GDM1 (cell line): ENCODE data around the gene CPEB1.

Source experiments
- DNase-seq: peaks from one replicate; lab custom pipeline; 2025; lab: John Stamatoyannopoulos, UW

Gene CPEB1

DNA sequence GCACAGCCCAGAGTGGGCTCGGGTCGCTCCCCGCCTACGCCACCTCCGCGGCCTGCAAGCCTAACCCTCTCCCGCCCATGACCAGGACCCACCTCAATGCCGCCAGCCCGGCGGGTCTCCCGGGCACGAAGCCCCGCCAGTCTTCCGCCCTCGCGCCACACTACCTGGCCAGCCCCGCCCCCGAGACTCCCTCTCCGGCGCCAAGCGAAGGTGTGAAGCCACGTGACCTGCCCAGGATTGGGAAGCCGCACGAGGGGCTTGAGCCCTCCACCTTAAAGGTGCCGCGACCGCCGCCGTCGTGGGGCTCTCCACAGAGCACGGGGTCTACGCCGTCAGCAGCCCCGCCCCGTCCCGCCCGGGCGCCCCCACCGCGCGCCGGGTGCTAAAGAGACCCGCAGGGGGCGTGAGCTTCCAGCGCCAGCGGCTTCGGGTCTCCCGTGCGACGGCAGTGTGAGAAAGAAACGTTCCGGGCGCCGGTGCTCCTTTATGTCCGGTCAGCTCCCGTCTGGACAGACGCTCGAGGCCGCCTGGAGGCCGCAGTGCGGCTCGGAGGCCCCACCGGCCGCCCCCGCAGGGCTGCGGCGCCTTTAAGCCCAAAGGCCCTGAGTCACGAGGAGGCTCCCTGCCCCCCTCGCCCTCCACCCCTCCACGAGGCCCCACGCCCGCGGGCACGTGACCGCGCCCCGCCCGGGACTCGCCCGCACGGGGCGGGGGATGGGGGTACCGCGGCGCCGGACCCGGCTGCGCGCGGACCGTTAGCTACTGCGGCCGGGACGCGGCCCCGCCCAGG, at the start of gene CPEB1:
Gene CPEB1, minus strand, starts transcription at position 319 of the 790 bp plus-strand sequence. CDS start 18,904 bp downstream, outside the sequence.
- DNase-seq, result no peak

DNA sequence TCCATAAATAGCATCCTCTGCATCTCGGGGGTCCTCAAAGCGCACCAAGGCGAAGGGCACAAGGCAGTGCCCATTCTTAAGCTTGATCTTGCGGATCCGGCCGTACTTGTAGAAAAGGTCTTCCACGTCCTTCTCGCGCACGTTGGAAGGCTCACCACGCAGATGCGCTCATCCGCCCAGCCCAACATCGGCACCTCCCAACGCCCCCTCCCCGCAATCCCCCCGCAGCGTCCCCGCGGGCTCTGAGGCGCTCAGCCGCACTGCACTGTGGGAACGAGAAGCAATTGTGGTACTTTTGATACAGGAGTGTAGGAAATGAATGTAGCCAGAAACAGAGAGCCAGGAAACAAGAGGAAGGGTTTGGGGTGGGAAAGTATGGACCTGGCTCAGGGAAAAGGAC, 45.0 kb upstream of the CPEB1 start:
- no peak for DNase-seq

DNA sequence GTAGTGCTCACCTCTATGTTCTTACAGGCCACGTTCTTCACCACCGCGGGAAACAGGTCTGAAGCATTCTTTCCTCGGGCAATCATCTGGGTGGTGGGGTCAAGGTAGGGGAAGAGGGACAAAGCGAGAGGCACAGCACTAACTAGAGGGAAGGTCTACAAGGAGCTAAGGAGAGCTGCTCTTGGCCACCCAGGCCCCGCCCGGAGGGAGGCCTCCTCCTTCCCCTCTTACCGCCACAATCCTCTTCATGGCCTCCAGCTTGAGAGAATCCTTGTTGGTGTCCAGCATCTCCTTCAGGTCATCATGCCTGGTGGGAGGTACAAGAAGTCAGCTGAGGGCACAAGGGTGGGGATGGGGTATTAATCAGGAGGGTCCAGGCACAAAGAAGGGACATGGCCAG, 42.0 kb upstream of the CPEB1 start:
- no peak for DNase-seq

DNA sequence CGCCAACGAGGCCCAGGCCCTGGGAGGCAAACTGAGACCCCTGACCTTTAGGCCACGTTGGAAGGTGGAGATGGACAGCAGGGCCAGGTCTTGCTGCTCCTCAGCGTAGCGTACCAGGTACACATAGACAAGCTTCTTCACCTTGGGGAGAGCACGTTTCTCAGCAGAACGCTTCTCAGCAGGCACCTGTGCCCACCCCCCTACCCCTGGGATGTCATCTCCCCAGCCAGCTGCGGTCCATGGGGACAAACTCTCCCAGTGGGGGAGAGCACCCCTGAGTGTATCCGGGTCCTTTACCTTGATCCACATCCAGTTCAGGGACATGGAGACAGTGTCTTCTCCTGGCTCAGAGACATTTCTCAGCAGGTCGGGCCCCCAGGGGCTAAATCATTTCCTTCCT, 41.5 kb upstream of the CPEB1 start:
- DNase-seq, result no peak

DNA sequence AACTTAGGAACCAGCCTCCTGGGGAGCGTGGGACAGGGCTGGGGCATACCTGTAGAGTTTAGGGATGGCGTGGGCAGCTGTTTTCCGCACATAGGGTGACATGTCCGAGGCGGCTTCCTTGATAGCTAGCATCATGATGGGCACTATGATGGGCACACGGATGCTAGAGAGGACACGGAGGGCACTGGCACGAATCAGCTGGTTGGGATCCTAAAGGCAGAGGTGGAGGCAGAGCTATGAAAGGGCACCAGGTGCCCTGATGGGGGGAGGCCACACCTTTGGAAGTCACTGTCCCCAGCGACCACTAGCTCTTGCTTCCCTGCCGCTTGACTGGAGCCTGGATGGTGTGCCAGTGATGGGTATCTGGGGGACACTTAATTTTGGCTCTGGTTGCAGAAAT, 34.2 kb upstream of the CPEB1 start:
- no peak for DNase-seq

DNA sequence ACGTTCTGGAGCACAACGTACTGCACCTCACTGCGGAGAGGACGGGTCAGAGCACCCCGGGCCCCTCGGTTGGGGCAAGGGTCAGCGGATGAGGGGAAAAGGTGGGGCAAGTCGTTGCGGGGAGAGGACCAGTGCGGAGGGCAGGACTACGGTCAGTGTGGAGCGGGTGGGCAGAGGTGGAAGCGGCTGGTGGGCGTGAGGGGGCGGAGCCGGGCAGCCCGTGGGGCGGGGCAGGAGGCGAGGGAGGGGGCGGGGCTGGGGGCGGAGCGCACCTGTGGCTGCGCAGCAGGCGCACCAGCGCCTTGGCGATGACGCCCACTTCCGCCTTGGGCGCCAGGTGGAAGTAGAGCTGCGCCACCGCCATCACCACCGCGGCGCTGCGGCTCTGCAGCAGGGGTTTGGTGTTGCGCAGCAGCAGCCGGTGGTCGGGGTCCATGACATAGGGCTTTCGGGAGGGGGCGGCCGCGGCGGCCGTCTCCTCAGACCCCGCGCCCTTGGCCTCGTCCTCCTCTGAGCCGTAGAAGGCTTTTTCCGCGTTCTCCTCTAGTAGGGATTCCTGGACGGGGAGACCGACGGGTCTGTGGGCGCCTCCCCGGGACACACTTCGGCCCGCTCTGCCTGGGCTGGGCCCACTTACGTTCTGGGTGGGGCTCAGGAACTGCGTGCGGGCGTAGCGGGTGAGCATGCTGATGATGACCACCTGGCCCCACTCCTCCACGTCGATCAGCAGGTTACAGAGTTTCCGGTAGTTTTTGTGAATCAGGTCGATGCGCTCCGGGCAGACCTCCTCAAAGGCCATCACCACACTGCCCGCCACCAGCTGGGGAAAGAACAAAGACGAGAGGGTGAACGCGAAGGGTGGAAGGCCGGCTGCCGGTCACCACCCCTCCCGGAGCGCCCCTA, 33.3 kb upstream of the CPEB1 start:
- DNase-seq, result no peak

DNA sequence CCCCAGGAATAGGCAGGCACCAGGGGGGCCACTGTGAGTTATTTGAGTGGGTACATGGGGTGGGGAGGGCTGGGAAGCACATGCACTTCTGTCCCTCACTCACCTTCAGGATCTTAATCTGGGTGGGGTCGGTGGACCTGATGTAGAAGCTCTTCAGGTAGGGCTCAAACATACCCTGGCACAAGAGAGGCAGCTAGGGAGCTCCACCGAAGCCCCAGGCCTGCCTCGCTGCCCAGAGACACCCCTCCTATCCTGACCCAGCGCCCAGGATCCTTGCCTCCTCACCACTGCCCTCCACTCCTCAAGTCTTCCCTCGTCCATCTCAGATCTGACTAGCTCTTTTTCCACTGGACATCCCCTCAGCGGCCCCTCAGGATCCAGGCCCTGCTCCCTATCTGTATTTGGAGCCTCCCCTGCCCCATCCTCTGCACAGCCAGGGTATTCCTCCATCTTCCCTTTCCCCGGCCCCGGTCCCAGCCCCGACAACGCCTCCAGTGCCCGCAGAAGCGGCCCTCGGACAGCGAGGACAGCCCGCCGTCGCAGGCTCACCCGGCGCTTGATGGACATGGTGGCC, 32.5 kb upstream of the CPEB1 start:
- no peak for DNase-seq

DNA sequence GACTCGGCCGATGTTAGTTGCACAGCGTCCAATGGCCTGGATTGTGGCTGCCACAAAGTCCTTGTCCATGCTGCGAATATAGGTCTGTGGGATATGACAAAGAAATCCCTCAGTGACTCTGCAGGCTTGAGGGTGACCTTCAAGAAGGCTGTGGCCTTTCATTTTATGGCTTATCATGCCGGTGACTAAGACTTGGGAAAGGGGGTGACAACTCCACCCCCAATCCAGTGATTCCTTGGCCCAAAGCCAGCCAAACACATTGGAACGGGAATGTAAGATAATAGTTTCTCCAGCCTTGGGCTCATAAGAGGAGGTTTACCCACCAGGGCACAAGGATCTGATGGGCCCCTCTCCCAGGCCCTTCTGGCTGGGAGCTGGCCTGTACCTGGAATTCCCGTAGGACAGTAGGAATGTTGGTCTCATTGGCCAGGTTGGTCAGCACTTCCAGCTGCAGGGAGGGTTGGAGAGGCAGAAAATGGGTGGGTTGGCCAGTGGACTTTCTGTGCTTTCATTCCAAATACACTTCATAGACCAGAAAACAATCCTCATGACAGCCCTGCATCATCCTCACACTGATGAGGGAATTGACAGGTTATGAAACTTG, 30.7 kb upstream of the CPEB1 start:
- no peak for DNase-seq

DNA sequence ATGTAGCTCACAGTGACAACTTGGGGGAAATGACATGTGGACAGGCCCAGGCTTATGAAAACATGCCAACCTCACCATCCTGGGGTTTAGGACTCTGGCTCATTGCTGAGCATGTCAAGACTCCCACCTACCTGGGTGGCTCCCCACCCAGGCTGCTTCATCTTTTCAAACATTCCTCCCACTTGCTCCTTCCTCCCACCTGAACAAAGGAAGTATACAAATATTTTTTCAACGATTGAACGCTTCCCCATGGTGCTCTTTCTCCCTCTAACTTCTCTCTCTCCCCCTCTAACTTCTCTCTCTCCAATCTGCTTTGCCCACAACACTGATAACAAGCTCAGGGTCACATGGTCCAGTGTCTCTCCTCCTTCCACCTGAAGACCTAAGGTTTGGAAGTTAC, 27.7 kb upstream of the CPEB1 start:
- DNase-seq, result no peak

DNA sequence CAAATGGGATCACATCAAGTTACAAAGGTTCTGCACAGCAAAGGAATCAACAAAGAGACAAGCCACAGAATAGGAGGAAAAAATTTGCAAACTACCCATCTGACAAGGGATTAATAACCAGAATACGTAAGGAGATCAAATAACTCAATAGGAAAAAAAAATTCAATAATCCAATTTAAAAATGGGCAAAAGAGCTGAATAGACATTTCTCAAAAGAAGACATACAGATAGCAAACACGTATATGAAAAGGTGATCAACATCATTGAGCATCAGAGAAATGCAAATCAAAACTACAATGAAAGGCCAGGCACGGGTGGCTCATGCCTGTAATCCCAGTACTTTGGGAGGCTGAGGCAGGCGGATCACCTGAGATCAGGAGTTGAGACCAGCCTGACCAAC, 23.5 kb upstream of the CPEB1 start:
- DNase-seq, result no peak

DNA sequence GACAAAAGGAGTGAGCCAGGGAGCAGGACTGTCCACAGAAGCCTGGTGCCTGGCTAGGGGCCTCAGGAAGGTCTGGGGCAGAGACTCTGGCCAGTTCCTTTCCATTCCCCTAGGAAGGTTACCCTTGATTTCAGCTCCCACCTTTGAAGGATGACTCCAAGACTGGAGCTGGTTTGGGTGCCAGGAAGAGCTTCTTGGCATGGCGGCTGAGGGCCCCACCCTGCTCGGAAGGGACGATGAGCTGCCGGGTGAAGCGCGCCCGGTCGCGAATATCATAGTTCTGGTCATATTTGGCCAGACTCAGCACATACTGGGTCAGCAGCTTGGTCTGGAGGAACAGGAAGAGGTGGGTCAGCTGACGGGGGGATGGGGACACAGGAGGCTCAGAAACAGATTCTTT, 19.4 kb upstream of the CPEB1 start:
- no peak for DNase-seq

DNA sequence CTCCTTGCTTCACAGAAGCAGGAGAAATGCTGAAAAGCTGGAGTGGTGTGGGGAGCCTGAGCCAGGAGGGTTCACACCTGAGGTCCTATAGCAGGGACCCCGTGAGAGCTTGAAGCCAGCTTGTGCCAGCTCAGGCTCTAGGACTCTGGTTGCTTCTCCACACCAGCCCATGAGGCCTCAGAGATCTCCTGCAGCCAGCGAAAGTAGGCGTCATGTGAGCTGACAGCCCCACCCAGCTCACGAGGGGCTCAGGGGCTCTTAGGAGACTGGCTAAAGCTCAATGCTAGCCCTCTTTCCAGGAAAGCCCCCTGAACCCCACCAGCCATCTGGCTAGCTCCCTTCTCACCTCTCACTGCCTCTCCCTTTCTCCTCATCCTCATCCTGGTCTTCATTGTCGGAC, 16.9 kb upstream of the CPEB1 start:
- DNase-seq, result no peak

DNA sequence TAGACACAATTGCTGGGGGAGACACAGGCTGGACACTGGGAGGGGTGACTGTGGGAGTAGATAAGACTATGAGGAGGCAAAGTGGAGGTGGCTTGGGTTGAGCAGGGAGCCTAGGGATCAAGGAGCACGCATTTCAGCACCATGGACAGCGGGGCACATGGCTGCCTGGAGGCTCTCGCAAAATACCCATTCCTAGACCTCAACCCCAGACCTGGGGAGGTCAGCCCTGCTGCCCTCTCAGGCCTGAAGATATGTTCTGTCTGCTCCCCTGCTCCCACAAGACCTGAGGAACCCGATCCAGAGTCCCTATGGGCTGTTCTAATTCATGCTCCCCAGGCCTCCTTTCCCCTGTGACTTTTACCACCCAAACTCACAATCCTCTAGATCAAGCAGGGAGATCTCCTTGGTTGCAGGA, 16.0 kb upstream of the CPEB1 start:
- peak; percentile 0 for DNase-seq

DNA sequence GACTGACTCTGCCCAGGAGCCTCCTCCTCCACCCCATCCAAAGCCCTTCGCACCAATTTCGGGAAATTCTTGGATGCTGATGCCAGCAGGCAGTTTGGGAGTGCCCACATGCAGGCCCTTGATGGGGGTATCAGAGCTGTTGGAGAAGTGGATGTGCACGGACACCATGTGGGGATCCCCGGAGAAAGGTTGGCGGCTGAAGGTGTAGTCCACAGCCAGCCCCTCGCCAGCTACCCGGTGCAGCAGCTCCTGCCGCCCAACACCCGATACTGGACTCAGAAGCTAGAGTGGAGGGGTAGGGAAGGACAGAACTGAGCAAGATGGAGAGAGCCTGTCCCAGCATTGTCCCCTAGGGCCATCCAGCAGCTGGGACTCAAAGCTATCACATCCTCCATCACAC, 15.5 kb upstream of the CPEB1 start:
- DNase-seq, result no peak

DNA sequence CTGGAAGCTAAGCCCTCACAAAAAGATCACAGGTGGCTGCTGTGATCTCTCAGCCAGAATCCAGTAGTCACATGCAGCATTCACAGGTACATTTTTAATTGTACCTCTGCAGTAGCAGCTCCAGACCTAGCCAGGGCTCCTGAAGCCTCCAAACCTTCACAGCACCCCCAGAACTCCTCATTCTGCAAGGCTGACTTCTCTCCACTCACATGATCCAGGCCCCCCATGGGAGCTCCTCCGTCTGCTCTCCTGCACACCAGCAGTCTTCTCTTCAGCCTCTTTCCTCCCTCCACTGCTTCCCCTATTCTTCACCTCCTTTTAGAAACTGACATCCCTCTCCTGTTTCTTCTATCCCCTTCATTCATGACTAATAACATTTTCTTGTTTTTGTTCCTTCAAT, 13.2 kb upstream of the CPEB1 start:
- no peak for DNase-seq

DNA sequence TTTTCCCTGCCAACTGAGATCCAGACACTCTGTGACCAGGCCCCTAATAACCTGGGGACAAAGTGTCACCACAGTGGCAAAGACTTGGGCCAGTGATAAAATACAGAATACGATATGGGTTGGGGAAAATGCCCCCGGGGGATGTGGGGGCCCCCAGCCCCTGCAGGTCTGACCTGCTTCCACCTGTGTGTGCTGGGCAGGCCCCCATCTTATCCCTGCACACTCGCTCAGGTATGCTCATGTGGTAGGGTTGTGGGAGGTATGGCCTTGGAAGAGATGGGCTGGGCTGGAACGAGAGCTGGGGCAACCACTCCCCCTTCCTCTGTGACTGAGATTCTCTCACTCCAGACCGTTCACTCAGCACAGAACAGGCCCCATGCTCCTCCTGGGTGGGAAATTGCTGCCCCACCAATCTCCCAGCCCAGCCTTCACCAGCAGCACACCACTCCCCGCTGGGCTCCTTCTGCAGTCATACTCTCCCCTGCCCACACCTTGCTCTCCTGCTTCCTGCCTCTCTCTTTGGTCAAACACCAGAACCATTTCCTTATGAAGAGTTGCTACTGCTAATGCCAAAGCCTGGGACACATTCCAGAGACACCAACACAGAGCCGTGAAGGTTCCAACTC, 9.6 kb upstream of the CPEB1 start:
- DNase-seq, result no peak

DNA sequence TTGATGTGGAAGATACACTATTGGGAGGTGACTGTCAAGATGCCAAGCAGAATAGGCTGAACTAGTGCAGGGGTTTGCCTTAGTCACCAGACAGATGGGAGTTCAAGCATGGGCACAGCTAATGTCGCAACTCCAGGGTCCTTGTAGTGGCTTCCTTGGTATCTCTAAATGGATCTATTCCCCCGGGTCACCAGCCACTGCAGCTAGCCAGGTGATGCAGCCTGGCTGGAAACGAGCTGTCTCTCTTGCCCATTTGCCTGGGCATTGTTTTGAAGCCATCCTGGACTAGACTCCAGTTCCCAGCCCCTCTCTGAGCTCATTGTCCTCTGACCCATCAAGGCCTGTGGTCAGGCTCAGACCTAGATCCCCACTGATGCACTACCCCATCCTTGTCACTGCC, 8.4 kb upstream of the CPEB1 start:
- DNase-seq, result no peak

DNA sequence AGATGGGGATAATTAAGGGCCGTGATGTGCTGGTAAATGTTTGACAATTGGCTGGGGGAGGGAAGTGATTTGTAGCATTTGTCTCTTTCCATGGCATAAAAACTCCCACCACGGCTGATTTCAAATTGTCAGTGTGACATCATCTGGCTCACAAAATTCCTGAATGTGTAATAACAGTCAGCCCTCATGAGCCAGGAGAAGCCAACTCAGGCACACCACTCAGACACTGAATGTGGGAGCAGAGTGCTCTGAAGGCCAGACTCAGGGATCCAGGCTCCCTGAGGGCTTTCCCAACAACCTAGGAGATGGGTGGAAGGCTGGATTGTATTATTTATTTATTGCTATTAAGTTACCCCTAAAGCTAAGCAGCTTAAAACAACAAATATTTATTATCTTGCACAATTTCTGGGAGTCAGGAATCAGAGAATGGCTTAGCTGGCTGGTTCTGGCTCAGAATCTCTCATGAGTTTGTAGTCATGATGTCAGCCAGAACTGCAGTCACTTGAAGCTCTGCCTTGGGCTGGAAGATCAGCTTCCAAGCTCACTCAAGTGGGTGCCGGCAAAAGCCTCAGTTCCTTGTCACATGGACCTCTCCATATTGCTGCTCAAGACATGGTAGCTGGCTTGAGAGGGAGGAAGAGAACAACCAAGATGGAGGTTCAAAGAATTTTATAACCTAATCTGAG, 6.5 kb upstream of the CPEB1 start:
- DNase-seq, result no peak

DNA sequence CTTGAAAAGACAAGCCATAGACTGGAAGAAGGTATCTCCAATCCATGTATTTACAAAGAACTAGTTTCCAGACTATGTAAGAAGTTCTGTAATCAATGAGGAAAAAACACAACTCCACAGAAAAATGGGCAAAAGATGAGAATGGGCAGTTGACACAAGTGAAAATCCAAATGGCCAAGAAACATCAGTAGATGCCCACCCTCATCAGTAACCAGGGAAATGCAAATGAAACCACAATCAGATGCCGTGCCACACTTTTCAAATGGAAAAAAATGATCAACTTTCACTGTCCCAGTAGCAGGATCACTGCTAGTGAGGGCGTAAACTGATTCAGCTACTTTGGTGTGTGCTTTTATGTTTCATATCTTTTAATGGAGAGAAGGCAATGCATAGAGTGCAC, 4.5 kb upstream of the CPEB1 start:
- no peak for DNase-seq

DNA sequence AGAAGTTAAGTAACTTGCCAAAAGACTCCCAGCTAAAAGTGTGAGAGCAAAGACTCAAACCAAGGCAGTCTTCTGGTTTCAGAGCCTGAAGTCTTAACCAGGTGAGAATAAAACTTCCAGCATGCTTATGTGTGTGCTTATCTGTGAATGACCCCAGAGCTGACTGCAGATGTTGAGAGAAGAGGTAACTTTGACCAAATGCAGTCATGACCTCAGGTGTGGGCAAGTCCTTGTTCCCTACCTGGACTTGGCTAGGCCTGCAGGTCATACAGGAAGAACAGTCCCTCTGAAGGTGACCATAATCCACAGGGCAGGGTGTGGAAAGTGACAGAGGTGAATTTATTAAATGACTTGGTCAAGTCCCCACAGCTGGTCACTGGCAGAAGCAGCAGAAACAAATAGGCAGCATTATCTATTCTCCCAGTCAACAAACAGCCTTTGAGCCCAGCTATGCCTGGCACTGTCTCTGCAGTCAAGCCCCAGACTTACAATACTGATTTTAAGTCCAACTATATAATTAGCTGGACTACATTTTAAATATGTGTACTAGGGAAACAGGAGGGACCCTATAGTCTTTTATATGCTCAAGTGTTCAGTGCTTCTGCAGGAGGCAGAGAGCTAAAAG, 3.0 kb upstream of the CPEB1 start:
- DNase-seq, result no peak
